Large intestine (tissue), 12 donors: ENCODE measurements around the gene APOH. TPM values are rescaled to one million over a fixed set of nuclear protein-coding genes. Genes with fewer than 3 reads are reported as not detected.

Experiments
- DNase-seq, 2 donors: peaks; one replicate each; pipeline versions ENCODE4 v3.0.0 to v3.0.0-alpha.2; 2013
- H3K27ac ChIP-seq: one replicate; pipeline ENCODE4 v1.5.1; 2013; ENCODE audit warnings: low read length
- H3K27me3 ChIP-seq: 2 replicates; pipeline ENCODE4 v1.6.1; 2013; ENCODE audit warnings: low read length; ENCODE audit not compliant: control insufficient read depth, insufficient read depth
- H3K36me3 ChIP-seq: 2 replicates; pipeline ENCODE4 v1.6.1; 2013; ENCODE audit warnings: low read length; ENCODE audit not compliant: control insufficient read depth, insufficient read depth
- H3K4me1 ChIP-seq: one replicate; pipeline ENCODE4 v1.6.1; 2013; ENCODE audit warnings: low read length; ENCODE audit not compliant: control insufficient read depth, insufficient read depth
- H3K4me3 ChIP-seq: one replicate; pipeline ENCODE4 v1.5.1; 2013; ENCODE audit warnings: low read length
- H3K9me3 ChIP-seq: one replicate; pipeline ENCODE4 v1.6.1; 2013; ENCODE audit warnings: mild to moderate bottlenecking, low read depth, low read length, moderate library complexity; ENCODE audit not compliant: control insufficient read depth
- WGBS: methylation state at CpG from one replicate; pipeline ENCODE4 v1.1.5; 2013; ENCODE audit warnings: low lambda C conversion rate; ENCODE audit not compliant: insufficient coverage; 5-methylcytosine and 5-hydroxymethylcytosine counted together
- long read RNA-seq, 11 donors: transcript quantifications; one replicate each; lab custom pipeline, GENCODE V29; 2026
- polyA plus RNA-seq: library from polyadenylated mRNA; unstranded; fragments of 120-200 nt; gene quantifications from one replicate; pipeline ENCODE4 v1.2.1, GENCODE V29; 2013

The APOH gene, protein sequence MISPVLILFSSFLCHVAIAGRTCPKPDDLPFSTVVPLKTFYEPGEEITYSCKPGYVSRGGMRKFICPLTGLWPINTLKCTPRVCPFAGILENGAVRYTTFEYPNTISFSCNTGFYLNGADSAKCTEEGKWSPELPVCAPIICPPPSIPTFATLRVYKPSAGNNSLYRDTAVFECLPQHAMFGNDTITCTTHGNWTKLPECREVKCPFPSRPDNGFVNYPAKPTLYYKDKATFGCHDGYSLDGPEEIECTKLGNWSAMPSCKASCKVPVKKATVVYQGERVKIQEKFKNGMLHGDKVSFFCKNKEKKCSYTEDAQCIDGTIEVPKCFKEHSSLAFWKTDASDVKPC
- 4.4 TPM for polyA plus RNA-seq
- long read RNA-seq, donor 1, partial matches to known transcripts = 0 of 4 reads
- long read RNA-seq, donor 1, other reads (novel, unspliced or antisense) = 0 of 4 reads
- long read RNA-seq, donor 2, partial matches to known transcripts = 0 of 4 reads
- long read RNA-seq, donor 2, other reads (novel, unspliced or antisense) = 0 of 4 reads
- long read RNA-seq, donor 3 = 0 reads
- long read RNA-seq, donor 4, partial matches to known transcripts = 0 of 4 reads
- long read RNA-seq, donor 4, other reads (novel, unspliced or antisense) = 0 of 4 reads
- long read RNA-seq, donor 5, partial matches to known transcripts = 0 of 2 reads
- long read RNA-seq, donor 5, other reads (novel, unspliced or antisense) = 0 of 2 reads
- long read RNA-seq, donor 6, partial matches to known transcripts = 7 of 8 reads
- long read RNA-seq, donor 6, other reads (novel, unspliced or antisense) = 0 of 8 reads
- long read RNA-seq, donor 7, transcript APOH-201 (8 exons, 1,176 nt) = major isoform, 12 of 20 reads
- long read RNA-seq, donor 7, partial matches to known transcripts = 8 of 20 reads
- long read RNA-seq, donor 7, other reads (novel, unspliced or antisense) = 0 of 20 reads
- long read RNA-seq, donor 8, partial matches to known transcripts = 0 of 2 reads
- long read RNA-seq, donor 8, other reads (novel, unspliced or antisense) = 0 of 2 reads
- long read RNA-seq, donor 9, partial matches to known transcripts = 5 of 8 reads
- long read RNA-seq, donor 9, other reads (novel, unspliced or antisense) = 0 of 8 reads
- long read RNA-seq, donor 10, transcript APOH-201 (8 exons, 1,176 nt) = major isoform, 5 of 5 reads
- long read RNA-seq, donor 10, partial matches to known transcripts = 0 of 5 reads
- long read RNA-seq, donor 10, other reads (novel, unspliced or antisense) = 0 of 5 reads
- long read RNA-seq, donor 11, partial matches to known transcripts = 0 of 1 reads
- long read RNA-seq, donor 11, other reads (novel, unspliced or antisense) = 0 of 1 reads

DNA sequence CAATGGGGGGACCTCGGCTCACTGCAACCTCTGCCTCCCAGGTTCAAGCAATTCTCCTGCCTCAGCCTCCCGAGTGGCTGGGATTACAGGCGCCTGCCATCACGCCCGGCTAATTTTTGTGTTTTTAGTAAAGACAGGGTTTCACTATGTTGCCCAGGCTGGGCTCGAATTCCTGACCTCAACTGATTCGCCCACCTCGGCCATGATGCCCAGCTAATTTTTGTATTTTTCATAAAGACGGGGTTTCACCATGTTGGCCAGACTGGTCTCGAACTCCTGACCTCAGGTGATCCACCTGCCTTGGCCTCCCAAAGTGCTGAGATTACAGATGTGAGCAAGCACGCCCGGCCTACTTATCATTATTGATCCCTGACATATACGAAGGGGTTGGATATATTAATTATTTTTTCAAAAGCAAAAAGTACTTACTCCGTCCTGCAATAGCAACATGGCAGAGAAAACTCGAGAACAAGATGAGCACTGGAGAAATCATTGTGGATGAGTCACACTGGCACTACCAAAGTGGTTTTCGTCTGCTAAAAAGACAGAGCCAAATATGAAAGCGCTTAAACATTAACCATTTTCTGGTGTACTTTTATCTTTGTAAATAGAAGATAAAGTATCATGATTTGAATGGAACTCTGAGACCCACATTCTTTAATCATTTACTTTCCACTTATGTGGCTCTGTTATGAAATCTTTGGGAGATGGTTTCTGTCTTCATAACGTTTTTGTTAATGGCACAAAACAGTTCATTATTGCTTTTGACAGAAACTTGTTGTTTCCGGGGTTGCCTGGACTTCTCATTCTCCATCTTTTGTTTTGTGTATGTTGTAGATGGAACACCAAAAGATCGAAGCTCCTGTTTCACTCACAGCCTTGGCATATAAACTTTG, at the start of gene APOH:
Gene APOH, minus strand, starts transcription at position 529 of the 896 bp plus-strand sequence. Its CDS starts 36 bp downstream, at position 493.
- WGBS = 25% methylated on average over 3 of the region's 20 CpGs
- Histone ChIP-seq H3K27ac (peak within 1 kb of the TSS; percentile 49), H3K4me3 (no peak within 1 kb of the TSS), H3K27me3 (no peaks in the 10 kb centered on the region), H3K9me3 (no peaks in the 10 kb centered on the region), H3K36me3 (no peaks in the 10 kb centered on the region), H3K4me1 (peaks cover 14% of the 10 kb centered on the region)
- DNase-seq = peak; percentile 46 to 73

DNA sequence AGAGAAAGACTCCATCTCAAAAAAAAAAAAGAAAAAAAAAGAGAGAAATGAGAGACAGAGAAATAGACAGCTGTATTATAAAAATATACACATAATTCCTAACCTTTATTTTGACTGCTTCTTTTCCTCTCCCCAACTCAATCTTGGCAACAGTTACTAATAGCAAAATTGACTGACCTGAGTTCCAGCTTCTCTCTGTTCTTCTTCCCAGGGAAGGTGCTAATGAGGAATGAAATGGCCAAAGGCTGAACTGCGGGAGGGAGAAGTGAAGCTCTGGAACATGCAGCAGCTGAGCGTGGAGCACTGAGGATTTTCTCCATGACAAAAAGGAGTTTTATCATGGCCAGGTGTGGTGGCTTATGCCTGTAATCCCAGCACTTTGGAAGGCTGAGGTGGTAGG, 48.0 kb upstream of the APOH start:
- DNase-seq = no peak
- H3K4me3 ChIP-seq = no peak overlapping the region
- H3K4me1 ChIP-seq = peaks cover 6% of the 10 kb centered on the region
- H3K36me3 ChIP-seq = no peaks in the 10 kb centered on the region
- H3K9me3 ChIP-seq = no peaks in the 10 kb centered on the region
- no CpG with 5 or more reads among the region's 2 CpGs for WGBS
- no peaks in the 10 kb centered on the region for H3K27me3 ChIP-seq
- no peak overlapping the region for H3K27ac ChIP-seq

DNA sequence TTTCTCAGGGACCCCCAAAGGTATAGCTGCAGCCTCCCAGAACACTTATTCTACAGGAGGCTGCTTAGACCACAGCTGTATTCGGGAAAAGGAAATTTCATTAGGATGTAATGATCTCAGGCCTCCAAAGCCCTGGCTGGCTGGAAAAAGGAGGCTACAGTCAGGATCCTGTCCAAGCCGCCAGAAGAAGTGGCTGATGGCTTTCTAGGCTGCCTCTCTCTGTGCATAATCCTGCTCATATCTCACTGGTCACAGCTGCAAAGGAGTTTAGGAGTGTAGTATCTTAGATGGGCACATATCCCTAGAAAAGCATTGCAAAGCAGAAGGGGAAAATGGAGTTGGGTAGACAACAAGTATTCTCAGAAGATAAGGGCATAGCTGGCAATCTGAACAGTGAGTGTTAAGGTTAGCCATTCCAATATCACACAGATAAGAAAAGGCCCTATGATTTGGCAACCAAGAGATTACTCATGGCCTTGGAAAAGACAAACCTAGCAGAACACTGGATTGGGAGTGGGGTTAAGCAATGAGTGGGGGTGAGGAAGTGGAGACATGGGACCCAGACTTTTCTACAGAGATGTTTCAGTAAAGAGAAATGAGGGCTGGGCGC, 47.2 kb upstream of the APOH start:
- DNase-seq = no peak
- H3K9me3 ChIP-seq = no peaks in the 10 kb centered on the region
- 80% methylated on average over 1 of the region's 3 CpGs for WGBS
- no peaks in the 10 kb centered on the region for H3K27me3 ChIP-seq
- peaks cover 6% of the 10 kb centered on the region for H3K4me1 ChIP-seq
- no peaks in the 10 kb centered on the region for H3K36me3 ChIP-seq
- H3K27ac ChIP-seq = no peak overlapping the region
- no peak overlapping the region for H3K4me3 ChIP-seq

DNA sequence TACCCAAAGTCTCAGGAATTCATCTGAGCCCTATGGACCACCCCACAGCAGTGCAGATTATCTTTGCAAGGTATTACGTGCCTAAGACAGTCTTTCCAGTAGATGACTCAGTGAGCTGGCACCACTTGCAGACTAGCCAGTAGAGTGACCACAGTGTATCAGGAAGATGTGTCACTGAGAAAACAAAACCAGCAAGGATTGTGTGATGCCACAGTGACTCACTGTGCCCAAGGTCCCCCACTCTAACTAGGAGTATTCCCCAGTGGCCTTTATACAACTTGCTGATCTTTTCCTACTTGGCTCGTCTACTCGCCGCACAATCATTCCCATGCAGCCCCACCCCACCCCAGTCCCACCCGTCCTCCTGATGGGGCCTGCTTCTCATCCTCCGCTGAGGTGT, 46.4 kb upstream of the APOH start:
- no peak overlapping the region for H3K27ac ChIP-seq
- DNase-seq = no peak
- no CpG with 5 or more reads among the region's 6 CpGs for WGBS

DNA sequence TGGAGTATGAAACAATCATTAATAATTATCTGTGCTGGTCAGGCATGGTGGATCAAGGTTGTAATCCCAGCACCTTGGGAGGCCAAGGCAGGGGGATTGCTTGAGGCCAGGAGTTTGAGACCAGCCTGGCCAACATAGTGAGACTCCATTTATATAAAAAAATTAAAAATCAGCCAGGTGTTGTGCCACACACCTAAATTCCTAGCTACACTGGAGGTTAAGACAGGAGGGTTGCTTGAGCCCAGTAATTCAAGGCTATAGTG, 44.3 kb upstream of the APOH start:
- Histone ChIP-seq H3K4me1 (peaks cover 6% of the 10 kb centered on the region), H3K36me3 (no peaks in the 10 kb centered on the region), H3K9me3 (no peaks in the 10 kb centered on the region), H3K27me3 (no peaks in the 10 kb centered on the region), H3K4me3 (no peak overlapping the region), H3K27ac (no peak overlapping the region)
- no peak for DNase-seq

More for the DNA sequence above, 46.4 kb upstream of the APOH start:
- H3K4me3 ChIP-seq = no peak overlapping the region
- no peaks in the 10 kb centered on the region for H3K9me3 ChIP-seq
- H3K4me1 ChIP-seq = peaks cover 6% of the 10 kb centered on the region
- H3K27me3 ChIP-seq = no peaks in the 10 kb centered on the region
- no peaks in the 10 kb centered on the region for H3K36me3 ChIP-seq

DNA sequence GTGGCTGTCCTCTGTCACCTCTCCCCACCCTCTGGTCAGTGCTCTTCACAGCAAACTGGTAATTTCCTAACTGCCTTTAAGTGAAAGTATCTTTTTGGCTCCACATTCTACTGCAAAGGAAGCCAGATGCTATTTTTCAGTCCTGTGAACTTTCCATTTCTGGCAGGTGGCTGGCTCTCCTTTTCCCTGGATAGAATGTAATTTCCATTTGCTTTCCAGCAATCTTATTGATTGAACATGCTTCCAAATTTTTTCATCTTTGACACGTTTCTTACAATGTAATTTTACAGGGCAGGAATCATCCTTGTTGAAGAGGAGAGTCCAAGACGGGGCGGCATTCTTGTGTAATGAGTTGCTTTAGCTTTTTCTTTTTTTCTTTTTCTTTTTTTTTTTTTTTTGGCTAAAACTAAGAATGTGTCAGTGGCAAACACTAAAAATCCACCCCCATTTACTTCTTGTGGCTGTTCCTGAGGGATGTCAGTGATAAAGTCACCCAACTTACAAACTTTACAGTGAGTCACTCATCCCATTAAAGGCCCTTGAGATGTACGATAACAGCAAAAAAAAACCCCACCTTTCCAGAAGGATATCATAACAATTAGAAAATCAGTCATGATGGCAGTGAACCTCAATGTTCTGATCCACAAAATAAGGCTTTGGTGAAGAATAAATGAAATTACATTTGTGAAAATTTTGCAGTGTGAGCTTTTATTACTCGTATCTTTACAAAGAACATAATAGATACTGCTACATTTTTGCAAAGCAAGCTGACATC, 43.8 kb upstream of the APOH start:
- WGBS = 100% methylated on average over 1 of the region's 5 CpGs
- Histone ChIP-seq H3K27ac (no peak overlapping the region), H3K9me3 (no peaks in the 10 kb centered on the region)

DNA sequence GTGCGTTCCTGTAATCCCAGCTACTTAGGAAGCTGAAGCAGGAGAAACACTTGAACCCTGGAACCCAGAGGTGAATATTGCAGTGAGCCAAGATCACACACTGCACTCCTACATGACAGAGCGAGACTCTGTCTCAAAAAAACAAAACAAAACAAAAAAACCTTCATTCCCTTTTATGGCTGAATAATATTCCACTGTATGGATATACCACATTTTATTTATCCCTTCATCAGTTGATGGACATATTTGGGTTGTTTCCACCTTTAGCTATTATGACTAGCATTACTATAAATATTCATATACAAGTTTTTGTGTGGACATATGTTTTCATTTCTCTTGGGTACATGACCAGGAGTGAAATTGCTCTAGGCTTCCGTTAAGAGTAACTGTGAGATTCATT, 42.3 kb upstream of the APOH start:
- DNase-seq = no peak
- 100% methylated on average over 1 of the region's 3 CpGs for WGBS
- Histone ChIP-seq H3K27ac (no peak overlapping the region), H3K4me3 (no peak overlapping the region), H3K27me3 (no peaks in the 10 kb centered on the region), H3K9me3 (no peaks in the 10 kb centered on the region), H3K36me3 (no peaks in the 10 kb centered on the region), H3K4me1 (peaks cover 5% of the 10 kb centered on the region)

More for the DNA sequence above, 43.8 kb upstream of the APOH start:
- Histone ChIP-seq H3K36me3 (no peaks in the 10 kb centered on the region), H3K27me3 (no peaks in the 10 kb centered on the region), H3K4me3 (no peak overlapping the region), H3K4me1 (peaks cover 6% of the 10 kb centered on the region)
- no peak for DNase-seq

DNA sequence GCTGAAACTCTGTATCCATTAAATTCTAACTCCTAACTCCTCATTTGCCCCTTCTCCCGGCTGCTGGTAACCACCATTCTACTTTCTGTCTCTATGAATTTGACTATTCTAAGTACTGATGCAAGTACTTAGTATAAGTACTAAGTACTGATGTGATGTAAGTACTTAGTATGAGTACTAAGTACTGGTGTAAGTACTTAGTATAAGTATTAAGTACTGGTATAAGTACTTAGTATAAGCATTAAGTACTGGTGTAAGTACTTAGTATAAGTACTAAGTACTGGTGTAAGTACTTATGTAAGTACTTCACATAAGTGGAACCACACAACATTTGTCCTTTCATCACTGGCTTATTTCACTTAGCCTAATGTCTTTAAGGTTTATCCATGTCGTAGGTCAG, 40.9 kb upstream of the APOH start:
- H3K9me3 ChIP-seq = no peaks in the 10 kb centered on the region
- no peak overlapping the region for H3K4me3 ChIP-seq
- no peak overlapping the region for H3K27ac ChIP-seq
- no peaks in the 10 kb centered on the region for H3K27me3 ChIP-seq
- 100% methylated on average over 1 of the region's 2 CpGs for WGBS
- H3K4me1 ChIP-seq = no peaks in the 10 kb centered on the region
- DNase-seq = no peak
- no peaks in the 10 kb centered on the region for H3K36me3 ChIP-seq
